ENCODE data around the gene DCLK1.

GRCh38 chr13:35836446-35836845 is 294.7 kb downstream of the DCLK1 start:
- no peak for TF ChIP-seq CTCF (IDR thresholded peaks at IDR 0.05)
- TF ChIP-seq POLR2A (IDR thresholded peaks at IDR 0.05), result no peak
